Ramos (cell line): ENCODE measurements around the gene TMEM253.

Source experiments
- in situ Hi-C: fragments of 300-500 bp; cut with MboI; formaldehyde crosslinking; loops from one replicate; pipeline ENCODE4 v1.14.3; 2022; ENCODE audit warnings: low sequenced_read_pairs; ENCODE audit not compliant: unreplicated experiment

TMEM253 gene

GRCh38 chr14:21089271-21089670, 11.6 kb upstream of the TMEM253 start:
- in situ Hi-C loops = no loop called here

GRCh38 chr14:21089877-21090193, 11.0 kb upstream of the TMEM253 start:
- in situ Hi-C loops = loop anchor here (5.0 kb wide), 1 partner anchor 78 kb away; no protein-coding TSS in a partner anchor

- in situ Hi-C loops = loop anchor here (5.0 kb wide), 1 partner anchor 78 kb away; no protein-coding TSS in a partner anchor
These were observed 10.5 kb upstream of the TMEM253 start for GRCh38 chr14:21090194-21090939.

- in situ Hi-C loops = loop anchor here (5.0 kb wide), 1 partner anchor 79 kb away; no protein-coding TSS in a partner anchor
These were observed 9.8 kb upstream of the TMEM253 start for GRCh38 chr14:21090940-21091663.

GRCh38 chr14:21091821-21092272, 9.0 kb upstream of the TMEM253 start:
- in situ Hi-C loops = loop anchor here (5.0 kb wide), 1 partner anchor 80 kb away; no protein-coding TSS in a partner anchor

GRCh38 chr14:21092273-21093011, 8.4 kb upstream of the TMEM253 start:
- in situ Hi-C loops = loop anchor here (5.0 kb wide), 1 partner anchor 80 kb away; no protein-coding TSS in a partner anchor

GRCh38 chr14:21093018-21093417, 7.8 kb upstream of the TMEM253 start:
- in situ Hi-C loops = loop anchor here (5.0 kb wide), 1 partner anchor 81 kb away; no protein-coding TSS in a partner anchor

GRCh38 chr14:21093769-21094681, 6.8 kb upstream of the TMEM253 start:
- in situ Hi-C loops = loop anchor here (5.0 kb wide), 1 partner anchor 82 kb away; no protein-coding TSS in a partner anchor

GRCh38 chr14:21095430-21096205, 5.2 kb upstream of the TMEM253 start:
- in situ Hi-C loops = no loop called here

- in situ Hi-C loops = no loop called here
These were observed 4.4 kb upstream of the TMEM253 start for GRCh38 chr14:21096438-21096837.

- in situ Hi-C loops = no loop called here
These were observed 3.8 kb upstream of the TMEM253 start for GRCh38 chr14:21096978-21097635.

- in situ Hi-C loops = no loop called here
These were observed 3.2 kb upstream of the TMEM253 start for GRCh38 chr14:21097636-21098075.

- in situ Hi-C loops = no loop called here
These were observed 2.6 kb upstream of the TMEM253 start, which contains the start of gene ZNF219 for GRCh38 chr14:21098076-21098891. ZNF219 (minus strand) TSS chr14:21098655; CDS start chr14:21093591, 5,064 bp downstream.

GRCh38 chr14:21098892-21099595, 1.8 kb upstream of the TMEM253 start:
- in situ Hi-C loops = no loop called here

- in situ Hi-C loops = no loop called here
These were observed 1.3 kb upstream of the TMEM253 start for GRCh38 chr14:21099596-21099985.

- in situ Hi-C loops = no loop called here
These were observed 1.0 kb downstream of the TMEM253 start for GRCh38 chr14:21101802-21102413.
